Parathyroid adenoma (tissue), 2 donors: ENCODE measurements around the gene TMEM132E.
A peak's percentile ranks its signal among the peaks of the same experiment; 100 is the strongest.

Experiments used
- H2AFZ ChIP-seq: fragments of 300-600 bp; sonication (generic); one replicate; pipeline ENCODE4 v1.7.0; 2017; ENCODE audit warnings: antibody characterized with exemption, mild to moderate bottlenecking
- H3K27ac ChIP-seq: fragments of 300-600 bp; sonication (generic); one replicate; pipeline ENCODE4 v1.7.0; 2017
- H3K27me3 ChIP-seq: fragments of 300-600 bp; sonication (generic); one replicate; pipeline ENCODE4 v1.7.0; 2017; ENCODE audit warnings: low read length; ENCODE audit not compliant: control insufficient read depth, insufficient read depth
- H3K36me3 ChIP-seq: fragments of 300-600 bp; sonication (generic); one replicate; pipeline ENCODE4 v1.7.0; 2017; ENCODE audit warnings: low read length; ENCODE audit not compliant: control insufficient read depth, insufficient read depth
- H3K4me1 ChIP-seq: fragments of 300-600 bp; sonication (generic); one replicate; pipeline ENCODE4 v1.7.0; 2017; ENCODE audit warnings: control low read depth
- H3K4me2 ChIP-seq: fragments of 300-600 bp; sonication (generic); one replicate; pipeline ENCODE4 v1.7.0; 2017; ENCODE audit warnings: low read length
- H3K4me3 ChIP-seq: fragments of 300-600 bp; sonication (generic); one replicate; pipeline ENCODE4 v1.7.0; 2017; ENCODE audit warnings: low read depth, low read length
- H3K79me2 ChIP-seq: fragments of 300-600 bp; sonication (generic); one replicate; pipeline ENCODE4 v1.7.0; 2017; ENCODE audit warnings: control low read depth
- H3K9ac ChIP-seq: fragments of 300-600 bp; sonication (generic); one replicate; pipeline ENCODE4 v1.7.0; 2017; ENCODE audit warnings: mild to moderate bottlenecking
- H3K9me3 ChIP-seq: fragments of 300-600 bp; sonication (generic); one replicate; pipeline ENCODE4 v1.7.0; 2017; ENCODE audit warnings: low read length; ENCODE audit not compliant: control insufficient read depth
- CTCF ChIP-seq: fragments of 300-600 bp; sonication (generic); IDR thresholded peaks from one replicate; pipeline ENCODE4 v1.7.0; 2017; ENCODE audit warnings: antibody characterized with exemption, mild to moderate bottlenecking
- donor health status: primary hyperparathyroidism.

TMEM132E gene

GRCh38 chr17:34638526-34639260 is 59.3 kb downstream of the TMEM132E start:
- peak overlapping the region; percentile 89 for H2AFZ ChIP-seq
- no peak overlapping the region for H3K27ac ChIP-seq
- no peak for TF ChIP-seq CTCF
- no peaks in the 10 kb centered on the region for H3K79me2 ChIP-seq
- no peak overlapping the region for H3K4me2 ChIP-seq
- no peaks in the 10 kb centered on the region for H3K36me3 ChIP-seq
- H3K27me3 ChIP-seq = no peaks in the 10 kb centered on the region
- H3K9ac ChIP-seq = no peak overlapping the region
- H3K4me3 ChIP-seq = no peak overlapping the region
- H3K4me1 ChIP-seq = peaks cover 3% of the 10 kb centered on the region
- H3K9me3 ChIP-seq = no peaks in the 10 kb centered on the region

DNA sequence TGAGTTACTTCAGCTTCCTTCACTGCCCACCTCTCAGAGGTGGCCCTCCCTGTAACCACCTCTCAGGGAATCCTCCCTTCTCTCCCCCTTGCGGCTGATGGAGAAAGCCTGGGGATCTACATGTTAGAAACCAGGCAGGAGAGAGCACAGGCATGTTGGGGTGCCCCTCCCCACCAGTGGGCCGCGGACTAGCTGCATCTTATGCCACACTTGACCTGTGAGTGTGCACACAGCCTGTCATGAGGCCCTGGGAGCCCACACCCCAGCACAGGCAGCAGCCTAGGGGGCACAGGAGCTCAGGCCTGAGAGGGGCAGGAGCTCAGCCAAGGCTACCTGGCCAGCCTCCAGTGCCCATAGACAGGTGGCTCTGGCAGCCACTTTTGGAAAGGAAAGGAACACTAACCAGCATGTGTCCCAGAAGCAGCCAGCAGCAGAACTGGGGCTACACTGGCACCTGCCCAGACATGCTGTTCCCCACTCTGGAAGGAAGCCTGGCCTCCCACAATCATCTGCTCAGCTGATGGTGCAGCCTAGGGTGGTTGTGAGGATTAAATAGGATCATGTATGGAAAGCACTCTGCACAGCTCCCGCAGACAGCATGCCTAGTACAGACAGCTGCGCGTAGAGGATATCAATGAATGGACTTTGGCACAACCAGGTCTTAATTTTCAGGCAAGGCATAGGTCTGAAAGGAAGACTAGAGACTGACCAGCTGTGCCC is 60.5 kb downstream of the TMEM132E start:
- no peak overlapping the region for H3K9ac ChIP-seq
- no peak overlapping the region for H3K27ac ChIP-seq
- no peaks in the 10 kb centered on the region for H3K27me3 ChIP-seq
- H2AFZ ChIP-seq = no peak overlapping the region
- peaks cover 3% of the 10 kb centered on the region for H3K4me1 ChIP-seq
- TF ChIP-seq CTCF = no peak
- H3K36me3 ChIP-seq = no peaks in the 10 kb centered on the region
- H3K4me2 ChIP-seq = no peak overlapping the region
- no peaks in the 10 kb centered on the region for H3K9me3 ChIP-seq
- no peak overlapping the region for H3K4me3 ChIP-seq
- no peaks in the 10 kb centered on the region for H3K79me2 ChIP-seq

- H3K4me1 ChIP-seq = peaks cover 3% of the 10 kb centered on the region
- no peak overlapping the region for H3K4me3 ChIP-seq
- no peaks in the 10 kb centered on the region for H3K36me3 ChIP-seq
- TF ChIP-seq CTCF = no peak
- H3K79me2 ChIP-seq = no peaks in the 10 kb centered on the region
- no peak overlapping the region for H3K4me2 ChIP-seq
- no peak overlapping the region for H2AFZ ChIP-seq
- H3K9ac ChIP-seq = no peak overlapping the region
- H3K9me3 ChIP-seq = no peaks in the 10 kb centered on the region
- no peaks in the 10 kb centered on the region for H3K27me3 ChIP-seq
- H3K27ac ChIP-seq = no peak overlapping the region
These were observed 62.0 kb downstream of the TMEM132E start for GRCh38 chr17:34641368-34641767.

DNA sequence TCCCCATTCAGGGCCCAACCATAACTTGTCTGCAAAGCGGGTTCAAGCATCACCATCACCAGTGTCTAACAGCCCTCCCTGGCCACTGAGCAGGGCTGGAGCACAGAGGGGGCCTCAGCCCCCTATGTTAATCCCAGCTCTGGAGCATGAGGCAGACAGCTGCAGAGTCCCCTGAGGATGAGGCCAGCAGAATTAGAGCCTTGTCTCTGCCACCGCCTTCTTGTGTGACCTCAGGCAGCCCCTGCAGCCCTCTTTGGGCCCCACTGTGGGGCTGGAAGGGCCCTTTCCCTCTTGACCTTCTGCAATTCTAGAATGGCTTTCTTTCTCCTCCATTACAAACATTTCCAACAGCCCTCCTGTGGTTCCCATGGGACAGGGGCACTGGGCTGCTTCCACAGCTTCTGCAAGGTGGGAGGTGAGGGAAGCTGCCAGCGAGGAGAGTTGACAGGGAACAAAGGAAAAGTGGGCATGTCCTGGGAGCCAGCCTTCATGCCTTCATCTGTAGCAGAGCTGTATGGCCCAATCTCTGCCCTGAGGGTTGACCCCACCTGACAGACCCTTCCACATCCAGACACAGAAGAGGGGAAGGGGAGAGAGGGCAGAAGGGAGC is 65.7 kb downstream of the TMEM132E start:
- Histone ChIP-seq H3K4me1 (no peaks in the 10 kb centered on the region), H3K9me3 (no peaks in the 10 kb centered on the region), H3K27ac (no peak overlapping the region), H3K79me2 (no peaks in the 10 kb centered on the region), H3K27me3 (no peaks in the 10 kb centered on the region), H2AFZ (no peak overlapping the region), H3K9ac (no peak overlapping the region), H3K4me2 (no peak overlapping the region), H3K36me3 (no peaks in the 10 kb centered on the region), H3K4me3 (no peak overlapping the region)
- no peak for TF ChIP-seq CTCF
